ENCODE measurements around the gene ANKS6. TPM values are rescaled to one million over a fixed set of nuclear protein-coding genes. Genes with fewer than 3 reads are reported as not detected.

The ANKS6 gene
- total and polyA plus RNA-seq, 9 donors, result 10.2 to 17.1 (median 14.2) TPM

- WGBS (ENCODE audit: insufficient coverage), result 80% methylated on average over 9 of the region's 9 CpGs
- H3K36me3 ChIP-seq (ENCODE audit: control insufficient read depth, insufficient read depth, low read length), result no peaks in the 10 kb centered on the region
- no peak overlapping the region for H3K4me3 ChIP-seq (ENCODE audit: low read length)
- no peaks in the 10 kb centered on the region for H3K27me3 ChIP-seq (ENCODE audit: control insufficient read depth, insufficient read depth, low read length)
- no peaks in the 10 kb centered on the region for H3K9me3 ChIP-seq (replicated peaks; ENCODE audit: control insufficient read depth, low read depth, low read length)
- H3K4me1 ChIP-seq (ENCODE audit: control insufficient read depth, insufficient read depth, low read length), result no peaks in the 10 kb centered on the region
- no peak for DNase-seq
- H3K27ac ChIP-seq (ENCODE audit: low read length), result no peak overlapping the region
Observed at GRCh38 chr9:98833090-98833956, 37.0 kb upstream of the ANKS6 start.

- no peaks in the 10 kb centered on the region for H3K36me3 ChIP-seq (ENCODE audit: control insufficient read depth, insufficient read depth, low read length)
- no peaks in the 10 kb centered on the region for H3K4me1 ChIP-seq (ENCODE audit: control insufficient read depth, insufficient read depth, low read length)
- no peak for DNase-seq
- H3K9me3 ChIP-seq (replicated peaks; ENCODE audit: control insufficient read depth, low read depth, low read length), result no peaks in the 10 kb centered on the region
- WGBS (ENCODE audit: insufficient coverage), result no CpG with 5 or more reads among the region's 1 CpG
- no peaks in the 10 kb centered on the region for H3K27me3 ChIP-seq (ENCODE audit: control insufficient read depth, insufficient read depth, low read length)
- no peak overlapping the region for H3K27ac ChIP-seq (ENCODE audit: low read length)
- no peak overlapping the region for H3K4me3 ChIP-seq (ENCODE audit: low read length)
Observed at GRCh38 chr9:98832768-98833089, 36.4 kb upstream of the ANKS6 start.

- no peak for DNase-seq
- H3K36me3 ChIP-seq (ENCODE audit: control insufficient read depth, insufficient read depth, low read length), result no peaks in the 10 kb centered on the region
- H3K4me1 ChIP-seq (ENCODE audit: control insufficient read depth, insufficient read depth, low read length), result peaks cover 1% of the 10 kb centered on the region
- H3K9me3 ChIP-seq (replicated peaks; ENCODE audit: control insufficient read depth, low read depth, low read length), result no peaks in the 10 kb centered on the region
- 85% methylated on average over 13 of the region's 16 CpGs for WGBS (ENCODE audit: insufficient coverage)
- no peak overlapping the region for H3K27ac ChIP-seq (ENCODE audit: low read length)
- H3K27me3 ChIP-seq (ENCODE audit: control insufficient read depth, insufficient read depth, low read length), result no peaks in the 10 kb centered on the region
- H3K4me3 ChIP-seq (ENCODE audit: low read length), result no peak overlapping the region
Observed at GRCh38 chr9:98831696-98832095, 35.3 kb upstream of the ANKS6 start.

GRCh38 chr9:98830554-98830953 is 34.2 kb upstream of the ANKS6 start:
- Histone ChIP-seq H3K36me3 (ENCODE audit: control insufficient read depth, insufficient read depth, low read length) (no peaks in the 10 kb centered on the region), H3K4me1 (ENCODE audit: control insufficient read depth, insufficient read depth, low read length) (peaks cover 3% of the 10 kb centered on the region), H3K9me3 (replicated peaks; ENCODE audit: control insufficient read depth, low read depth, low read length) (no peaks in the 10 kb centered on the region), H3K27me3 (ENCODE audit: control insufficient read depth, insufficient read depth, low read length) (no peaks in the 10 kb centered on the region), H3K27ac (ENCODE audit: low read length) (no peak overlapping the region), H3K4me3 (ENCODE audit: low read length) (no peak overlapping the region)
- DNase-seq, result no peak
- 100% methylated on average over 3 of the region's 5 CpGs for WGBS (ENCODE audit: insufficient coverage)

- no peaks in the 10 kb centered on the region for H3K36me3 ChIP-seq (ENCODE audit: control insufficient read depth, insufficient read depth, low read length)
- no peaks in the 10 kb centered on the region for H3K9me3 ChIP-seq (replicated peaks; ENCODE audit: control insufficient read depth, low read depth, low read length)
- peaks cover 3% of the 10 kb centered on the region for H3K4me1 ChIP-seq (ENCODE audit: control insufficient read depth, insufficient read depth, low read length)
- no peak overlapping the region for H3K27ac ChIP-seq (ENCODE audit: low read length)
- 83% methylated on average over 1 of the region's 5 CpGs for WGBS (ENCODE audit: insufficient coverage)
- no peak overlapping the region for H3K4me3 ChIP-seq (ENCODE audit: low read length)
- DNase-seq, result no peak
- no peaks in the 10 kb centered on the region for H3K27me3 ChIP-seq (ENCODE audit: control insufficient read depth, insufficient read depth, low read length)
Observed at GRCh38 chr9:98829766-98830165, 33.4 kb upstream of the ANKS6 start.

- DNase-seq, result no peak
- peaks cover 3% of the 10 kb centered on the region for H3K4me1 ChIP-seq (ENCODE audit: control insufficient read depth, insufficient read depth, low read length)
- H3K36me3 ChIP-seq (ENCODE audit: control insufficient read depth, insufficient read depth, low read length), result no peaks in the 10 kb centered on the region
- 92% methylated on average over 18 of the region's 20 CpGs for WGBS (ENCODE audit: insufficient coverage)
- H3K4me3 ChIP-seq (ENCODE audit: low read length), result no peak overlapping the region
- H3K9me3 ChIP-seq (replicated peaks; ENCODE audit: control insufficient read depth, low read depth, low read length), result no peaks in the 10 kb centered on the region
- H3K27ac ChIP-seq (ENCODE audit: low read length), result no peak overlapping the region
- no peaks in the 10 kb centered on the region for H3K27me3 ChIP-seq (ENCODE audit: control insufficient read depth, insufficient read depth, low read length)
Observed at GRCh38 chr9:98826716-98827115, 30.4 kb upstream of the ANKS6 start.

GRCh38 chr9:98825414-98825813 is 29.1 kb upstream of the ANKS6 start:
- Histone ChIP-seq H3K27ac (ENCODE audit: low read length) (no peak overlapping the region), H3K4me1 (ENCODE audit: control insufficient read depth, insufficient read depth, low read length) (peaks cover 3% of the 10 kb centered on the region), H3K27me3 (ENCODE audit: control insufficient read depth, insufficient read depth, low read length) (no peaks in the 10 kb centered on the region), H3K9me3 (replicated peaks; ENCODE audit: control insufficient read depth, low read depth, low read length) (no peaks in the 10 kb centered on the region), H3K4me3 (ENCODE audit: low read length) (no peak overlapping the region), H3K36me3 (ENCODE audit: control insufficient read depth, insufficient read depth, low read length) (no peaks in the 10 kb centered on the region)
- 91% methylated on average over 3 of the region's 3 CpGs for WGBS (ENCODE audit: insufficient coverage)
- DNase-seq, result no peak

- Histone ChIP-seq H3K27me3 (ENCODE audit: control insufficient read depth, insufficient read depth, low read length) (no peaks in the 10 kb centered on the region), H3K36me3 (ENCODE audit: control insufficient read depth, insufficient read depth, low read length) (no peaks in the 10 kb centered on the region), H3K4me1 (ENCODE audit: control insufficient read depth, insufficient read depth, low read length) (peaks cover 3% of the 10 kb centered on the region), H3K27ac (ENCODE audit: low read length) (no peak overlapping the region), H3K4me3 (ENCODE audit: low read length) (no peak overlapping the region), H3K9me3 (replicated peaks; ENCODE audit: control insufficient read depth, low read depth, low read length) (peaks cover under 1% of the 10 kb centered on the region)
- WGBS (ENCODE audit: insufficient coverage), result 88% methylated on average over 3 of the region's 3 CpGs
- DNase-seq, result no peak
Observed at GRCh38 chr9:98823666-98824334, 27.4 kb upstream of the ANKS6 start.

GRCh38 chr9:98822661-98823060 is 26.3 kb upstream of the ANKS6 start:
- Histone ChIP-seq H3K27ac (ENCODE audit: low read length) (no peak overlapping the region), H3K4me1 (ENCODE audit: control insufficient read depth, insufficient read depth, low read length) (peaks cover 3% of the 10 kb centered on the region), H3K27me3 (ENCODE audit: control insufficient read depth, insufficient read depth, low read length) (no peaks in the 10 kb centered on the region), H3K9me3 (replicated peaks; ENCODE audit: control insufficient read depth, low read depth, low read length) (peaks cover 3% of the 10 kb centered on the region), H3K36me3 (ENCODE audit: control insufficient read depth, insufficient read depth, low read length) (no peaks in the 10 kb centered on the region), H3K4me3 (ENCODE audit: low read length) (no peak overlapping the region)
- WGBS (ENCODE audit: insufficient coverage), result 81% methylated on average over 3 of the region's 6 CpGs
- DNase-seq, result no peak

GRCh38 chr9:98821831-98822230 is 25.5 kb upstream of the ANKS6 start:
- Histone ChIP-seq H3K27ac (ENCODE audit: low read length) (no peak overlapping the region), H3K9me3 (replicated peaks; ENCODE audit: control insufficient read depth, low read depth, low read length) (peaks cover 3% of the 10 kb centered on the region), H3K4me3 (ENCODE audit: low read length) (no peak overlapping the region), H3K27me3 (ENCODE audit: control insufficient read depth, insufficient read depth, low read length) (no peaks in the 10 kb centered on the region), H3K36me3 (ENCODE audit: control insufficient read depth, insufficient read depth, low read length) (no peaks in the 10 kb centered on the region), H3K4me1 (ENCODE audit: control insufficient read depth, insufficient read depth, low read length) (peaks cover 3% of the 10 kb centered on the region)
- DNase-seq, result no peak
- 94% methylated on average over 2 of the region's 2 CpGs for WGBS (ENCODE audit: insufficient coverage)

Data from muscle of leg (tissue), 11 donors.